Measurements from ENCODE around the gene HCLS1.
"Not testable (repeated sequence)": the region's sequence is repeated elsewhere in the genome, so short reads cannot be mapped to it uniquely, and the experiment has no call there.

Gene HCLS1, protein sequence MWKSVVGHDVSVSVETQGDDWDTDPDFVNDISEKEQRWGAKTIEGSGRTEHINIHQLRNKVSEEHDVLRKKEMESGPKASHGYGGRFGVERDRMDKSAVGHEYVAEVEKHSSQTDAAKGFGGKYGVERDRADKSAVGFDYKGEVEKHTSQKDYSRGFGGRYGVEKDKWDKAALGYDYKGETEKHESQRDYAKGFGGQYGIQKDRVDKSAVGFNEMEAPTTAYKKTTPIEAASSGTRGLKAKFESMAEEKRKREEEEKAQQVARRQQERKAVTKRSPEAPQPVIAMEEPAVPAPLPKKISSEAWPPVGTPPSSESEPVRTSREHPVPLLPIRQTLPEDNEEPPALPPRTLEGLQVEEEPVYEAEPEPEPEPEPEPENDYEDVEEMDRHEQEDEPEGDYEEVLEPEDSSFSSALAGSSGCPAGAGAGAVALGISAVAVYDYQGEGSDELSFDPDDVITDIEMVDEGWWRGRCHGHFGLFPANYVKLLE

DNA sequence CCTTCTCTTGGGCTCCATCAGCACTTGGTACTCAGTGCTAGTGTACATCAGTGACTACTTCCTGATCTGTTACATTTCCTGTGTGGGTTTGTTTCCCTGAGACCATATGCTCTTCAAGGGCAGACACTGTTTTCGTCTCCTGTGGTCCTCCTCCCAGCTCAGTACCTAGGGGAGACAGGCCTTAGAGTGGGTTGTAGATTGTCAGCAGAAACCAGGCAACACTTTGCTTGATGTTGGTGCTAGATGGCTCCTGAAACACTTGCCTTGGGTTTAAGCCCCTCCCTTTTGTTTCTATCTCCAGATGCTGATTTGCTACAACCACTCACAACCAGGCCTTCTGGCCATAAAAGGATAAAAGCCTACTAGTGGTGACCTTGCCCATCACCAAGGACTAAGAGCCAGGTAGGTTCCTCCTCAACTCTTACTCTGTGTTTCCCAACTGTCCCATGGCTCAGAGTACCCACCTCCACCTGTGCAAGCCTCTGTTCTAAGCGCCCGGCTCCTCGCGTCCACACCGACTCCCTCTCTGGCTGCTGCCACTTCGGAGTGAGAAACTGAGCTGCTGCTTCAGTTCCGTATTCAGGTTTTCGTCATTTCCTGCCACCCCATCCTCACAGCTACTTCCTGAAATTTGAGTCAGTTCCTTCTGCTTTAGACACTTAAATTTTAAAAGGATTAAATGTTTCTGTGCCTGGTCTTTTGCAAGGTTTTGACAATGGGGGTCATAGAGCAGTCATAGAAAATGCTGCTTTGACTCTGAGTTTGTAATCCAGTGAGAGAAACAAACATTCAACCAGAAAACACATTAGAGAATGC lies at the start of gene HCLS1:
Gene HCLS1, minus strand, starts transcription at position 548 of the 816 bp plus-strand sequence. CDS start 2,556 bp downstream, outside the sequence.
- DNase-seq (ENCODE audit: low read depth): peak; percentile 3

DNA sequence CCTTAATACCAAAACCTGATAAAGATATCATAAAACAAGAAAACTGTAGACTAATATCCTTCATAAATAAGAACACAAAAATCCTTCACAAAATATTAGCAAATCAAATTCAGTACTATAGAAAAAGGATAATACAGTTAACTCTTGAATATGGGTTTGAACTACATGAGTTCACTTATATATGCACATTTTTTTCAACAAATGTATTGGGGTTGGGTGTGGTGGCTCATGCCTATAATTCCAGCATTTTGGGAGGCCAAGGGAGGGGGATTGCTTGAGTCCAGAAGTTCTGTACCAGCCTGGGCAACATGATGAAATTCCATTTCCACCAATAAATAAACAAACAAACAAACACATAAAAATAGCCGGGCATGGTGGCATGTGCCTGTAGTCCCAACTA lies 49.6 kb upstream of the HCLS1 start:
- DNase-seq (ENCODE audit: low read depth): no peak

DNA sequence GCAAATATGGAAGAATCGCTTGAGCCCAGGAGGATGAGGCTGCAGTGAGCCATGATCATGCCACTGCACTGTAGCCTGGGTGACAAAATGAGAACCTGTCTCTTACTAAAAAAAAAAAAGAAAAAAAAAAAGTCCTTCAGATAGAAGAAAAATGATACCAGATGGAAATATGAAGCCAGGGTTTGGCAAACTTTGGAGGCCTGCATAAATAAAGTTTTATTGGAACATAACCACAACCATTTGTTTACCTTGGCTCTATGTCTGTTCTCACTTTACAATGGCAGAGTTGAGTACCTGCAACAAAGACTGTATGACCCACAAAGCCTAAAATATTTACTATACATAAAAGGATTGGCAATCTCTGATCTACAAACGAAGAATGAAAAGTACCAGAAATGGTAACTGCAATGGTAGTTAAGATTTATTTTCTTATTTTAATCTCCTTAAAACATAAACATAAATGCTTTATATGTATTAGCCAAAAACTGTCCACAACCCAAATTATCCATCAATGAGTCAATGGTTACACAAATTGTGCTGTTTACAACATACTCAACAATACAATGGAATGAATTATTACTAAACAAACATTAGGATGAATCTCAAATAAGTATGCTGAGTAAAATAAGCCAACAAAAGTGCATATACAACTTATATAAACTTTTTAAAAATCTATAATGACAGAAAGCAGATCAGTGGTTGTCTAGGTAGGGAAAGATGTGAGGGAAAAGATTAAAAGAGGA lies 47.0 kb upstream of the HCLS1 start:
- DNase-seq (ENCODE audit: low read depth): peak; percentile 12

DNA sequence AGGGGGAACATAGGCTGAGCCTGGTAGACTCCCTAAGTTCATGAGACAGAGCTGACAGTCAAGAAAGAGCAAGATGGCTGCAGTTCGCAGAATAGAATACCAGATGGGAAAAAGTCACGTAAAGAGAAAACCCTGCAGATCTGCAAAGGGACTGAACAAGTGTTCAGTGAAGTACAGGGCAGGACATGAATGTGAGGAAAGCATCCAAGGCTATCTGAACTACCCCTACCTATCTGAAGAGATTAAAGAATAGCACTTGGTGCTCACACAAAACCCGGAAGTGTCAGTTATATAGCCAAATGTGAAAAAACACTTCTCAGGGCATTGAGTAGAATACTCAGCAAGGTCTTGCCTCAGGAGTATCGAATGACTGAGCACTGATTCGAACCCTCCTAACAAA lies 44.8 kb upstream of the HCLS1 start:
- DNase-seq (ENCODE audit: low read depth): no peak

DNA sequence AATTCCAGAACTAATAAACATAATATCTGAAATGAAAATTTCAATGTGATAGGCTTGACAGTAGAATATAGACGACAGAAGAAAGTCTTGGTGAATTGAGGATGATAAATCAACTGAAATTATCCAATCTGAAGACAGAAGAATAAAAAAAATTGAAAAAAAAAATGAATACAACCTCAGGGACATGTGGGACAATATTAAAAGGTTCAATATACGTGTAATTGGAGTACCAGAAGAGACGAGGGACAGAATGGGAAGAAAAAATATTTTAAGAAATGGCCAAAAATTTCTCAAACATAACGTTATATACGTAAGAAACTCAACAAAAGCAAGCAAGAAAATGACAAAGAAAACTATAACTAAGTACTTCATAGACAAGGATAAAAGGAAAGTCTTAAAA lies 43.3 kb upstream of the HCLS1 start:
- DNase-seq (ENCODE audit: low read depth): no peak

DNA sequence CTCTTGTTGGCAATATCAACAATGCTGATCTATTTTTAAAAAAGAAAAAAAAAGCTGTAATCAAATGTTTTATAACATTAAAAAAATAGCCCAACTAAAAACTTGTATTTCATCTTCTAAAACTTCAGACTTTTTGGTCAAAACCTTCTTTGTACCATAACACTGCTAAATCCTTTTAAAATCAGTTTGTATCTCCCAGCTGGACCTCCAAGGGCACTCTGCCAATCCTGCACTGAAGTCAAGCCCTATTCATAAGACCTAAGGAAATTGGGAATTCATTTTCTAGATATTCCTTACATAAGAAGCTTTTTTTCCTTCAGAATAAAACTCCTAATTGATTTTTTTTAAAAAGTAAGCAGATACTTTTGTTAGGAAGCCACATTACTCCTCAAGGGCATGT lies 38.2 kb upstream of the HCLS1 start:
- no peak for DNase-seq (ENCODE audit: low read depth)

DNA sequence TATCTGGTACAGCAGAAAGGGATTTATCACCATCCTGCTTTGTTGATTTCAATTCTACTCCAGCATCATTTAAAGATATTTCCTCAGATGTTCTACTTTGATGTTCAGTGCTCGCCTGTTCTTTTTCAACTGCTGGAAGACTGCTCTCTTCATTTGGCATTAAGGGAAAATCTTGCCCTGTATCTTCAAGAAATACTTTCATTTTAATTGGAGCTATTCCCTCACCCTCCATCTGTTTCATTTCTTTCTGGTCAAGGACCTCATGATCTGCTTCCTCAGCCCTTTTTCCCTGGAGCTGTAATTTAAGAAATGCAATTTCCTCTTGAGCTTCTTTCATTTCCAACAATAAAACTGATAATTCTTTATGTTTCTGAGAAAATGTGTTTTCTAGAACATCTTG lies 37.8 kb upstream of the HCLS1 start:
- DNase-seq (ENCODE audit: low read depth): no peak

DNA sequence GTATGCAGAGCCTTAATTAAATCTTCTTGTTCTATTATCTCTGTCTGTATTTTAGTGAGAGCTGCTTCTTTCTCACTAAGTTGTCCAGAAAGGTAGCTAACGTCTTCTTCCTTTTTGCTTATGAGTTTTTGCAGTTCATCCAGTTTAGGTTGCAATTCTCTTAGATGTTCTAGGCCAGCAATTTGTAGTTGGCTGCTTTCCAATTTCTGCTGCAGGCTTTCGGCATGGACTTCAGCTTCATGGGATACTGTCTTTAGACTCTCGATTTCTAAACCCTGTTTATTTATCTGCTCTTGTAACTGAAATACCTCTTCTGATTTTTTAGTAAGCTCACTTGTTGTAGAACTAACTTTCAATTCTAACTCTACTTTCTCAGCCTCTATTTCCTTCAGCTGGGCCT lies 35.5 kb upstream of the HCLS1 start:
- no peak for DNase-seq (ENCODE audit: low read depth)

DNA sequence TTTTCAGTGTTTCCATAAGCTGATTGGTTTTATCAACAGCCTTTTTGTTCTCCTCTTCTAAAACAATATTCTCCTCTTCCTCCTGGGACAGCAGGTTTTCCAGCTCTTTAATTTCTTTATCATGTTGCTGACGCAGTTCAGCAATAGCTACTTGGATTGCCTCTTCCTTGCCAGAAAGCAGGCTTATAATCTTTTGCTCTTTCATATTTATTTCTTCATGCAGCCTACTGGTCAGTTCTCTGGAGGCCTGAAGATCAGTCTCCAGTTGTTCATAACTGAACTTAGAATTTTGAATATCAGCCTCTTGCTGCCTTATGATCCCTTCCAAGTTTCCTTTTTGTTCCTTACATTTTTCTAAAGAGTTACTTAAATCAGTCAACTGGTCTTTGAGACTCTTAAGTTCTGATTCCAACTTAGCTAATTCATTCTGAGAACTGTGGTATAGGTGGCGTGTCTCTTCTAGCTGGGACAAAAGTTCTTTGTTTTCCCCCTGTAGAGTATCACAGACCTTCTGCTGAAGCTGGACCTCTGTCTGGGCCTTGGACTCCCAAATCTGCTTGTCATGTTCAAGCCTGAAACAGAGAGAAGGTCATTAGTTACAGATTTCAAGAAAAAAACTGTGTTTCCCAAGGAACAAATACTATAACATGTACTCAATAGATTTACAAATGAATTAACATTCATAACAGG lies 31.5 kb upstream of the HCLS1 start:
- DNase-seq (ENCODE audit: low read depth): no peak

DNA sequence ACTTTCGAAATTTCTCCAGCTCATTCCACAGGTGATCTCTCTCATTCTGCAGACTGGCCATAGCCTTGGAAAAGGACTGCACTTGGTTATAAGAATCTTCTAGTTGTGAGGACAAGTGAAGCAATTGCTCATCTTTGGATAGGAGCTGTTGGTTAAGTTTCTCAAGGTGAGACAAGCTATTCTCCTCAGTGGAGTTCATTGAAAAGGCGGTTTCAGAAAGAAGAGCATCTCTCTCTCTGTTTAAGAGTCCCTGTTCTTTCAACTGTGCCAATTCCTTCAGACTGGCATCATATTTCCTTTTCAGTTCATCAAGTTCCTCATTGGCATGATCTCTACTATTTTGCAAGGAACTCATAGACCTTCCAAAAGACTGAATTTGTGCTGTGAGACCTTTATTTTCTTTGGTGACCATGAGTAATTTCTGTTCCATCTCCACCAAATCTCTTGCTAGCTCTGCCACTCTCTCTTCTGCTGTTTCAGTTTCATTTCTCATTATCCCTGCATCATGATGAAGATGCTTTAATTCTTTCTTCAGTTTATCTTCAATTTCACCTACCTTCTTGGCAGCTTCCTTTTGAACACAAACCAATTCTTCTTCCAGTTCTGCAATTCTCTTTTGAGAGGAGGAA lies 30.2 kb upstream of the HCLS1 start:
- peak; percentile 3 for DNase-seq (ENCODE audit: low read depth)

DNA sequence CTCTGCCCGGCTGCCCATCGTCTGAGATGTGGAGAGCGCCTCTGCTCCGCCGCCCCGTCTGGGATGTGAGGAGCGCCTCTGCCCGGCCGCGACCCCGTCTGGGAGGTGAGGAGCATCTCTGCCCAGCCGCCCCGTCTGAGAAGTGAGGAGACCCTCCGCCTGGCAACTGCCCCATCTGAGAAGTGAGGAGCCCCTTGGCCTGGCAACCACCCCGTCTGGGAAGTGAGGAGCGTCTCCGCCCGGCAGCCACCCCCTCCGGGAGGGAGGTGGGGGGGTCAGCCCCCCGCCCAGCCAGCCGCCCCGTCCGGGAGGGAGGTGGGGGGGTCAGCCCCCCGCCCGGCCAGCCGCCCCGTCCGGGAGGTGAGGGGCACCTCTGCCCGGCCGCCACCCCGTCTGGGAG lies 28.0 kb upstream of the HCLS1 start:
- DNase-seq (ENCODE audit: low read depth): not testable (repeated sequence)

DNA sequence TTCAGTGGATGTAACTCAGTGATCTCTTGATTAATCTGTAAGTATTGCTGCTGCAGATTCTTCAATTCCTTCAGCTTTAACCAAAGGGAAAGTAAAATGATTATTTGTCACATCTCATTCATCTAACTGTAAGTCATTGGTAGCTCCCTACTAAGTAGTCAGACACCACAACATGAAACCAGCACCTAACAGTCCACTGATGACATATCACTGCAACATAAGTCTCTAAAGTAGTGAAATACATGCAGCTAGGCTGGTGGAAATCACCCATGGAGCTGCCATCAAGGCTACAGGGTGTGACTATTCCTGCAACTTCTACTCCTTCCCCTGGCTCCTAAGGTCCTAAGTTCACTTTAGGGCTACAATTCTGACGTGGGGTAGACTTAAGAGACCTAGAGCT lies 21.1 kb upstream of the HCLS1 start:
- no peak for DNase-seq (ENCODE audit: low read depth)

DNA sequence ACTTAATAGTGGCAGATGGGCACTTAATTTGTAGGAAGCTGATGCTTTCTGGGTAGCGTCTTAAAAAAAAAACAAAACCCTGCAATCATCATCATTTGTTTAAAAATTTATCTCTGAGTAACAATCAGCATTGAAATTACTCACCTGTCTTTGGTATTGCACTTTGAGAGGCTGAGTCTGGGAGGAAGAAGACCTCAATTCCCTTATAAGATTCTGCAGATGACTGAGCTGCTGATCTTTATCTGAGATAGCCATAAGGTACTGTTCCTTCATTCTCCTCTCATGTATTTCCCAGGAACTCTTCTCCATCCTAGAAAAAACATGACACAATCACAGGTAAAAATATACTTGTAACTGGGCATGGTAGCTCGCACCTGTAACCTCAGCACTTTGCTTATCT lies 16.4 kb upstream of the HCLS1 start:
- no peak for DNase-seq (ENCODE audit: low read depth)

DNA sequence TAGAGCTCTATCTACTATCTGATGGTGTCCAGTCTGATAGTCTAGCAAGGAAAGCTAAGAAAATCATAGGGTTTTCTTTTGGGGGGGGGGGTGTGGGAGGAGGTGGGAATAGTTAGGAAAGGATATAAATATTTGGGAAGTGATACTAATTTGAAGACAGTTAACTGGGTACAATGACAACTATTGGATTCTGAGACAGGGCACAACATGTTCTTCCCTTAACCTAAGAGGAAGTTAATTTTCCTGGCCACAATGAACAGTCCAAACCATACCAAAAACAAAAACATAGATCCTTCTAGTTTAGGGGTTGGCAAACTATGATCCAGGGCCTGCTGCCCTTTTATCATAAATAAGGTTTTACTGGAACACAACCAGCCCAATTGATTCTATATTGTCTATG lies 10.0 kb upstream of the HCLS1 start:
- DNase-seq (ENCODE audit: low read depth): no peak

DNA sequence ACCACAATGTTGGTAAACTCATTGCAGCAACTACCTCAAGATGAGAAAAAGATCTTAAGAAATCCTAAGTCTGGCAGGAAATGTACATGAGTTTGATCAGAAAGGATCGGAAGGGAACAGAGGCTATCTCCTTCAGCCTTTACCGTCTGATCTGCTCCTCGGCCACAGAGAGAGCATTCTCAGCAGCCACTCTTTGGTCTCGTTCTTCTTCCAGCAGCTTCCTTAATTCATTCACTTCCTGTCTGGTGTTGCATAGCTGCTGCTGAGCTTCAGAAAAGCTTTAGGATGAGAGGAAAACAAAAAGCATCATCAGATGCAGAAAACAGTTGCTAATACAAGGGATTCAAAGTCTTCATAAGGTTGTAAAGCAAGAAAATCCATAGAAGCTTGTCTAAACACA lies 6.6 kb upstream of the HCLS1 start:
- DNase-seq (ENCODE audit: low read depth): no peak

DNA sequence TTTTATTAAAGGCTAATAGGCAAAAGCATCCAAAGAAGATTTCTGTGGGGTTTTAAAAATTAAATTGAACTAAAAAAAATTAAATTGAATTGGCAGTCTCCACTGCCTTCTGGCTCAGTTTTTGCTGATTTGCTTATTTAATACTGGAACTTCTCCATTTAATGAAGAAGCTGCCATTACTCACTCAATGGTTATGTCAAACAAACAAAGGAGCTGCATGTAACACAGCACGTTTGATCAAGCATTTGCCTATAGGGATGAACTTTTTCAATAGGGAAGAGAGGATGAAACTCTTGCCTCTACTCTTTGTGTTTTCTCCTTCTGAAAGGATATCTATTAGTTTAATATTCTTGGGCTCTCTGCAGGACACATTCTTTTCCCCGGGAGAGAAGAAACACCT lies 4.8 kb upstream of the HCLS1 start:
- DNase-seq (ENCODE audit: low read depth): no peak

DNA sequence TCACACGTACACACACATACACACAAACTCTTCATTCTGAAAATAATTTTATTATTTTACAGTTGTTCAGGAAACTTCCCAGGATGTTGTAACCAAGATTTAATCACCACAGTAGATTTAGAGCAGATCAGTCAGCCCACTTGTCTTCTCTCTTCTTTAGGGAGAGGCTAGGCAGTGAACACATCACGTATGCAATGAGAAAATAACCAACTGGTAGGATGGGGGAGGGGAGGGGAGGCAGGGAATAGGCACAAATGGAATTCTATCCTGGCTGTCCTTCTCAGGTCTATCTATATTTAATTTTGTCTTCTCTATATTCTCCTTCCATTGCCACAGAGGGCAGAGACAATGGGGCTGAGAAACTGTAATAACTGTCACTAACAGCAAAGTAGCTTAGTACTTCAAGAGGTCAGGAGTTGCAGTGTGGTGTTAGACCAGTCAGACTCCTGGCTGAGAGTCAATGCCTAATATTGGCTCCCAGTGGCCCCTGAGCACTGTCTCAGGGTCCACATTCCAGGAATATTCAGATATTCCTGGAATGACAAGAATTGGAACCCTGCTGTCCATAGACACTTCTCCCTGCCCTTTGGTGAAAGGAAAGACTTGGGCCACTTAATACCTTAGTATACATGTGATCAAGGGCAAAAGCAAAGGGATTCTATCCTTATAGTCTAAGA lies 2.6 kb upstream of the HCLS1 start:
- no peak for DNase-seq (ENCODE audit: low read depth)

DNA sequence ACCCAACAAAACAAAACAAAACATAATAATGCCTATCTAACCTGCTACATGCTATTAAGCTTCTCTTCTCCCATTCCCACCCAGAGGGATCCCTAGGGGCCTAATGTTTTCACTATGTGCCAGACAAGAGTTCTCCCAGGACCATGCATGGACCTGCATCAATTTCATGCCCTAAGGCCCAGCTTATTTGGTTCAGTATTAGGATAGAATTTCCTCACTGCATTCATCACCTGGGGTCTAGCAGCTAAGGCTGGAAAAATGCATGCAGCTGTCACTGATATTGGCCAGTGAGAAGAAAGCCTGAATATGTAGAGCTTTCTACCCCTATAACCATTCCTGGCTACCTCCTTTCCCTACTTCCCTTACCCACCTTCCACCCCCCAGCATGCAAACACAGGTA lies 2.0 kb upstream of the HCLS1 start:
- DNase-seq (ENCODE audit: low read depth): no peak

DNA sequence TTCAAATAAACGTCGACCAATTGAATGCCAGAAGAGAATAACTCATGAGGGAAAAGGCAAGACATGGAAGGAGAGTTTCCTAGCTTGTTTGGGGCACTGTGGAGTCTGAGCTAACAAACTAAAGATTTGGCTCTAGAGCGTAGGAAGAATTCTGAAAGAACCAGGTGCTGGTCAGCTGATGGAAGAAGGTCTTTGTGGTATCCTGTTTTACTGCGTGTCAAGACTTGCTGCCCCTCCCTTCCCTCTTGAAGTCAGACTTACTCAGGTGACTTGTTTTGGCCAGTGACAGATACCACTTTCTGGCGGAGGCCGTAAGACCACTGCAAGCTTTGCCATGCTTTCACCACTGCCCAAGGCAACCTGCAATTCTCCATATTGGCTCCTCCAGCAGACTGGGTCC lies 673 bp upstream of the HCLS1 start:
- DNase-seq (ENCODE audit: low read depth): no peak

DNA sequence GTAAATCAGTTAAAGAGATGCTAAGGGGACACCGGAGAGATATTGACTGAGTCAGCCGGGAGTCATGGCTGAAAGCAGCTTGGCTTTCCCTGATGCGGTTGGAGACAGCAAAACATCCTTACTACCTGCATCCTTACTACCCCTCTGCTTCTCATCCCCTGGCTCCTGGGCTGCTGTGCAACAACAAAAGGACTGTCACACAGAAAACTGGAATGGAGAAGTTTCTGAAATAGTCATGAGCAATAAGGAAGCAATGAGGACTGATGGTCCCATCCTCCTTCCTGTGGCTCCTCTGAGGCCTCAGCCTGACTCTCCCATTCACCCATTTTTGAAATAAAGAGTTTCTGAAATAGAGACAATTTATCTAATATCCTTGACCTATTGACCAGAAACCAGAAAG lies 1.1 kb downstream of the HCLS1 start:
- DNase-seq (ENCODE audit: low read depth): no peak
